Transverse colon (tissue), 4 donors: ENCODE results near the gene DCBLD2.

Experiments used
- CTCF ChIP-seq, 5 experiments: fragments of 200-600 bp in 3 of 5; fragments of 450-650 bp in 2 of 5; sonication (generic) in 3 of 5; IDR thresholded peaks; 1 replicate in 2 of 5; 2 replicates in 3 of 5; pipeline ENCODE4 v1.5.1; 2016 to 2017; ENCODE audit warnings: antibody characterized with exemption in 5 of 5, inconsistent platforms in 3 of 5, mild to moderate bottlenecking in 2 of 5, moderate library complexity in 1 of 5
- POLR2AphosphoS5 ChIP-seq, 3 donors: sonication (generic); formaldehyde crosslinking; IDR thresholded peaks; one replicate each; pipeline ENCODE4 v1.6.1; 2016; ENCODE audit warnings: antibody characterized with exemption in 3 of 3

GRCh38 chr3:98877132-98877531, 24.4 kb downstream of the DCBLD2 start:
- no peak for TF ChIP-seq POLR2AphosphoS5 (IDR thresholded peaks at IDR 0.05)
- no peak for TF ChIP-seq CTCF (IDR thresholded peaks at IDR 0.05)
